Inferior parietal cortex (tissue), 1 donor: ENCODE data around the gene MPRIP.

Source experiments
- DNase-seq: peaks from one replicate; pipeline ENCODE4 v3.0.0-alpha.2; 2016; ENCODE audit errors: extremely low spot score

The MPRIP gene

GRCh38 chr17:17066021-17066420 lies 23.8 kb downstream of the MPRIP start:
- DNase-seq, result no peak

- DNase-seq, result no peak
Measured at GRCh38 chr17:17067257-17067656, 25.0 kb downstream of the MPRIP start.

GRCh38 chr17:17069849-17070248 lies 27.6 kb downstream of the MPRIP start:
- no peak for DNase-seq

DNA sequence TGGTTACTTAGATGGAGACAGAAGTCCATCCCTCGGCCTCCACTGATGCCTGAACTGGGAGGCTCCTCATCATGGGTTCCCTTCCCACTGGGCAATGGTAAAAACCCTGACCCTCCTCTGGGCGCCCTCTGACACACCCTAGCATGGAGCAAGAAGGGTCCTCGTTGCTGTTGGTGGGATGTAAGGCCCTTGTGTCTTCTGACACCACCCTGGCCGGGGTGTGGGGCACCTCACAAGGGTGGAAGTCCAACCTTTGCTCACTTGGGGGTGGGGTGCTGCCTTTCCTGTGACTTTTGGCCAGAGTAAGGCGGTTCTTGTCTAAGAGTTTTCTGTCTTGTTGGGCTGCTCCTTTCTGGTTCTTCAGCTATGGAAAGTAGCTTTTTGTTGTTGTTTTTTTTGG lies 28.7 kb downstream of the MPRIP start:
- no peak for DNase-seq

DNA sequence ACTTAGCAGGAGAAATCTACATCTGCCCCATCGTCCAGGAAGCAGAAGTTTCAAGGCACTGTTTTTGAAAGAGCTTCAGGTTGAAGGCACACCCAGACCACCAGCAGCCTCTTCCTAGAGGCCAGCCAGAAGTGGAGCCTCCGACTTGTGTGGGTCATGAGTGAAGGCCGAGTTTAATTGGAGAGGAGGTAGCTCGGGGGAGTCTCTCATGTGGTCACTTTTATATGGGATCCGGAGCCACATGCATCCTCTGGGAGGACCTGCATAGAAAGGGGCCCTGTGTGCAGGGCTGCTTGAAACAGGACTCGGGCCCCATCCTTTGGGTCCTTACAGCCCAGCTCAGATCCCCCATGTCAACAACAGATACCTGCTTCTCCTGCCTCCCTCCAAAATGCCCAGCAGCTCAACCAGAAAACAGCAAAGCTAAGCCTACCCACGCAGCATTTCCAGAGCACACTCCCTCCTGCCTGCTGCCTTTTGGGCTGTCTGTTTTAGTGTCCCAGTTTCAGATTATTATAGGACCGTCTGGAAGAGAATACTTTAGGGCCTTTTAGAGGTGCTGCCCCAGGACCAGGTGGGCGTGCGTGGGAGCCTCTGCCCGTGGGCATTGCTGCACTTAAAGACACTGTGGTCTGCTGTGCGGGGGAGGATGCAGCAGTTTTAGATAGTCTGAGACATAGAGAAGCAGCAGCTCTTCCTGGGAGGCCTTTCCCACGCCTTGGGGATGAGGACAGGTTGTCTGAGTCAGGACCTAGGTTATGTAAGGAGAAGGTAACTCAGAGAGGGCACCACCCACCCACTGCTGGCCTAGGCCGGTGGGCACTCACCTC lies 29.5 kb downstream of the MPRIP start:
- no peak for DNase-seq

- no peak for DNase-seq
Measured at GRCh38 chr17:17072546-17072945, 30.3 kb downstream of the MPRIP start.

DNA sequence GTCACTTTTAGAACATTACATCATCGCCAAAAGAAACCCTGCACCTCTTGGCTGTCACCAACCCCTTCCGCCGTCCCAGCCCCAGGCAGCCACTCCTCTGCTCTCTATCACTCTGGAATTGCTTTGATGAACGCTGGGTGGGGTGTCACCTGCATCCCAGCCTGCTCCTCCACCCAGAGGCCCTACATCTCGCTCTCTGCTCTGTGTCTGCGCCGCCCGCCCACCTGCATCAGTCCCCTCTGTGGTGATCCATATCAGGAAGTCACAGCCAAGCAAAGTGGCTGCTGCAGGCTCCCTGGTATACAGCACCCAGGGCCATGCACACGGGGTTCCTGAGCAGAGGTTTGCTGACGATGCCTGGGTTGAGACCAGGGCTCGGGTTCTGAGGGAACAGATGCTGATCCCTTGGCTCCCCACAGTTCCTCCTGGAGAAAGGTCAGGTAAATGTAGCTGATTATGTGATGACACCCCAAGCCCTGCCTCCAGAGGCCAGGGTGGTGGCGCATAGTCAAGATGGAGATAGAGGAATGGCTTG lies 30.8 kb downstream of the MPRIP start:
- DNase-seq, result no peak

DNA sequence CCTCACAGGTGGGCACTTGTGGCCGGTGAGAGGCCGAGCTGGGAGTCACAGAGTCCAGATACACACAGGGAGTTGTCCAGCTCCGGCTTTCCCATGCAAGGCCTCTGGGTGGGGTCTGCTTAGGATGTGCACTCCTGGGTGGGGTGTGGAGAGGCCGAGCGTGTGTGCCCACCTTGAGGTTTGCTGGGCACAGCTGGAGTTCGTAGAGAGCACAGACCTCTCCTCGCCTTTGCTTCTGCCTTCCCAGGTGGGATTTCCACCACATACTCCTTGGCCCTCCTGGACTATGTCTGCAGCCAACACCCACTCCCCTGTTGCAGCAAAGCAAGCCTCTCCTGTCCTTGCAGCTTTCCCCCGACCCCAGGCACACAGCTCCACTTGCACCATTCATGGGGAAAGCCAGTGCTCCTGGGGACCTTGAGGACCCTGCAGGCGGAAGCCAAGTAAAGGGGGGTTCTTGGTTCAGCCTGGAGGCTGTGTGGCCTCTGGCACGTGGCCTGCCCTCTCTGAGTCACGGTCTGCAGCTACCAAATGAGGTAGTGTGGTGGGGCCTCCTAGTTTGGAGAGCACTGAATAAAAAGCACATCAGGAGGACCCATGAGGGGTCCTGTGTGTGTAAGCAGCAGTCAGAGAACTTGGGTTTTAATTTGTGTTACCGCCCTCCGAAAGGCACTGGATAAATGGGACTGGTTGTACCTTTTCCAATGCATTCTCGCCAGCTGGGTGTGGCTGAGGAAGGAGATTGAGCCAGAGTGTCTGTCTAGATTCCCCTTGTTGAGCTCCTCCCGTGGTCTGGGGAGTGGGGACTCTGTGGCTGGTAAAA lies 31.5 kb downstream of the MPRIP start:
- no peak for DNase-seq

DNA sequence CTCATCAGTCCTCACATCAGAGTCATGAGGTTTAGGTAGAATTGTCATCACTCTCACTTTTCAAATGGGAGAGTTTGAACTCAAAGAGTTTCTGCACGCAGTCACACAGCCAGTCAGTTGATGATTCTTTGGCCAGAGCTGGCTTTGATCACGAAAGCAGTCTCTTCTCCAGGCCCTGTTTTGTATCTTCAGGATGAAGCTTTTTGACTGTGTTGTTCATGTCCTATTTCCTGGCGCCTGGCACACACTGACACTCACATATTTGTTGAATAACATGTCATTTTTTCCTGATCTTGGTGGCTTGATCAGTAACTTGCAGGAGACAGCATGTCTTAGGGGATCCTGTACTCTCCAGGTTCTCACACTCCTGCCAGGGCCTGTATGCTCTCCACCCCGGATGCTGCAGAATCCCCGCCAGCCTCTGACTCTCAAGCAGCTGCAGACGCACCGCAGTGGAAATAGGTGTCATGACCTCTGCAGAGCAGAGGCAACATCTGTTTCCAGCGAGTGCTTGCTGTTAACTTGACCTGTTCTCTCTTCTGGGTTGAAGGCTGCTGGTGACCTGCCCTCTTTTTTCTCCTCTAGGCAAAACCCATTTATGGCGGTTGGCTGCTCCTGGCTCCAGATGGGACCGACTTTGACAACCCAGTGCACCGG lies 33.0 kb downstream of the MPRIP start:
- DNase-seq, result no peak

- DNase-seq, result no peak
Measured at GRCh38 chr17:17076066-17076465, 33.8 kb downstream of the MPRIP start.

- no peak for DNase-seq
Measured at GRCh38 chr17:17077101-17077500, 34.8 kb downstream of the MPRIP start.

GRCh38 chr17:17077861-17078732 lies 35.8 kb downstream of the MPRIP start:
- DNase-seq, result no peak

DNA sequence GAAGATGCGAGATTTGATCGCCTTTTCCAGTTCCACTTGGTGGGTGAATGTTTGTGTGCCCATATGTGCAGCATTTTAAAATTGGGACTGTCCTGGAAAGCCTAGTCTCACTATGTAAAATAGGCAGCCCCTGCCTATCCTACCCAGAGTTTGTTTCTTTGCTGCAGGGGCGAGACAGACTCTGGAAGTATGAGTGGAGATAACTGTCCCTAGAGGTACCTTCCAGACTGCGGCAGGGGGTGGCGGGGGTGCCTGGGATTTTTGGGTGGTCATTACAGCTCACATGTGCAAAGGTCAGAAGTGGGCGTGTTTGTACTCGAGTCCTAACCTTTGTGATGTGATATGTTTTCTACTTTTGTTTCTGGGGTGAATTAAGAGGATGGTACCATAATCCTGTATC lies 36.6 kb downstream of the MPRIP start:
- DNase-seq, result no peak

GRCh38 chr17:17079336-17079735 lies 37.1 kb downstream of the MPRIP start:
- DNase-seq, result no peak

DNA sequence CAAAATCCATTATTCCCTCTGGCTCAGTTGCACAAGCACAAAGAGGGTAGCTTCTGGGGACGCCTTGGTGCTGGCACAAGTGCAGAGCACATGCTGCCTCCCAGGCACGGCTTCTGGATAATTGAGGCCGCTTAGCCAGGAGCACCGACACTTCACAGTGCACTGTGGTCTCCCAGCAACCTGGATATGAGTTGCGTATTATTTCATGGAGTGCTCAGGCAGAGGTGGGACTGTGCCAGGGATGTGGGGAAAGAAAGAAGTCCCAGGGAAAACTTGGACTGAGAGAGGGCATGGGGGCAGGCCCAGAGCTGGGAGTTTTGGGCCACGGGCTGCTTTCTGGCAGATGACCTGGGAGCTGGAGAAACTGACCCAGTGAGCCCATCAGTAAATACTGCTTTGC lies 37.5 kb downstream of the MPRIP start:
- no peak for DNase-seq

- no peak for DNase-seq
Measured at GRCh38 chr17:17080181-17080631, 37.9 kb downstream of the MPRIP start.

GRCh38 chr17:17080781-17081180 lies 38.5 kb downstream of the MPRIP start:
- DNase-seq, result no peak

DNA sequence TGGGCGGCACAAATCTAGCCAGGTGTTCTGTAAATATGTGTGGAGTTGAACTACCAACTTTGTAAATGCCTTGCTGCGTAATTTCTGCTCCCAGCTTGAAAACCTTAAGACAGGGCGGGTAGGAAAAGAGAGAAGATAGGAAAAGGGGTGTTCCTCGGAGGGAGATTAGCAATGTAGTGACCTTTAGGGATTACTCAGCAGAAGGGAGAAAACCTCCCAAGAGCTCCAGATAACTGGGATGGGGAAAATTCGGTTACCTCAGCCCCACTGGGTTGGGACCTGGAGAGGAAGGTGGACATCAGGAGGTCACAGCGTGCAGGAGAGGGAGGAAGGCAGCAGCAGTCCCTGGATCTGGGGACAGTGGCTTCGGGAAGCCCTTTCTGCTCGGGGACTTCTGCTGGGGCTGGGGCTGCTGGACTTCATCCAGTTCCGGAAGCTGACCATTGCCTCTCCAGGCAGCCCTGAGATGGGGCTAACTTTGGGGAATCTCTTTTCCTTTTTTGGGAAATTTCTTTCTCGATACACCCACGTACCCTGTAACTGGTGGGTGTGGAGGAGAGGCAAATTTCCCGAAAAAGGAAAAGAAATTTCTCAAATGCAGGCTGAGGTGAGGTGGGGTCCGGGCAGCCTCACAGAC lies 39.2 kb downstream of the MPRIP start:
- no peak for DNase-seq

GRCh38 chr17:17082878-17083277 lies 40.6 kb downstream of the MPRIP start:
- no peak for DNase-seq

- no peak for DNase-seq
Measured at GRCh38 chr17:17084317-17084835, 42.1 kb downstream of the MPRIP start.
